Tibial artery (tissue), 4 donors: Measurements from ENCODE around the gene GRIK2.

ENCODE experiments used
- DNase-seq, 2 donors: peaks; one replicate each; pipeline ENCODE4 v3.0.0-alpha.2; 2019
- H3K27ac ChIP-seq, 2 donors: fragments of 200-600 bp; sonication (generic) in 1 of 2; 1 replicate in 1 of 2; 2 replicates in 1 of 2; pipeline ENCODE4 v1.5.1; 2018 to 2019; ENCODE audit warnings: mild to moderate bottlenecking in 1 of 2
- H3K27me3 ChIP-seq, 2 donors: fragments of 200-600 bp; sonication (generic) in 1 of 2; one replicate each; pipeline versions ENCODE4 v1.5.1 to v1.6.0; 2016 to 2019
- H3K36me3 ChIP-seq, 3 donors: fragments of 200-600 bp; sonication (generic) in 2 of 3; one replicate each; pipeline ENCODE4 v1.5.1; 2016 to 2019; ENCODE audit warnings: mild to moderate bottlenecking in 2 of 3
- H3K4me1 ChIP-seq, 4 donors: fragments of 200-600 bp; sonication (generic) in 2 of 4; 1 replicate in 3 of 4; 2 replicates in 1 of 4; pipeline ENCODE4 v1.5.1; 2016 to 2019
- H3K4me3 ChIP-seq, 2 donors: fragments of 200-600 bp; sonication (generic) in 1 of 2; 1 replicate in 1 of 2; 2 replicates in 1 of 2; pipeline ENCODE4 v1.5.1; 2018 to 2019; ENCODE audit warnings: mild to moderate bottlenecking in 2 of 2
- H3K9me3 ChIP-seq, 3 donors: fragments of 200-600 bp; sonication (generic) in 1 of 3; one replicate each; pipeline ENCODE4 v1.5.1; 2016 to 2019
- CTCF ChIP-seq, 2 experiments: fragments of 200-600 bp in 1 of 2; fragments of 450-650 bp in 1 of 2; IDR thresholded peaks; one replicate each; pipeline ENCODE4 v1.5.1; 2017 to 2019; ENCODE audit warnings: antibody characterized with exemption in 2 of 2, mild to moderate bottlenecking in 1 of 2, moderate library complexity in 1 of 2
- intact Hi-C: fragments of 100-400 bp; cut with DNase I; formaldehyde crosslinking; loops from one replicate; pipeline ENCODE4 v1.15.0; 2023; ENCODE audit warnings: low total_unique reads

GRIK2 gene

GRCh38 chr6:101588343-101588742, 194.8 kb downstream of the GRIK2 start:
- Histone ChIP-seq H3K9me3 (no peaks in the 10 kb centered on the region), H3K27ac (no peak overlapping the region), H3K4me1 (no peaks in the 10 kb centered on the region), H3K4me3 (no peak overlapping the region), H3K27me3 (no peaks in the 10 kb centered on the region), H3K36me3 (no peaks in the 10 kb centered on the region)
- DNase-seq, result no peak
- intact Hi-C loops, result no loop called here
- no peak for TF ChIP-seq CTCF (IDR thresholded peaks at IDR 0.05)

- no peaks in the 10 kb centered on the region for H3K36me3 ChIP-seq
- H3K27me3 ChIP-seq, result no peaks in the 10 kb centered on the region
- H3K4me3 ChIP-seq, result no peak overlapping the region
- no peak for TF ChIP-seq CTCF (IDR thresholded peaks at IDR 0.05)
- DNase-seq, result no peak
- no peak overlapping the region for H3K27ac ChIP-seq
- no peaks in the 10 kb centered on the region for H3K4me1 ChIP-seq
- intact Hi-C loops, result no loop called here
- H3K9me3 ChIP-seq, result no peaks in the 10 kb centered on the region
These were observed 201.8 kb downstream of the GRIK2 start for GRCh38 chr6:101595276-101595675.

- intact Hi-C loops, result no loop called here
- no peak for TF ChIP-seq CTCF (IDR thresholded peaks at IDR 0.05)
- no peaks in the 10 kb centered on the region for H3K9me3 ChIP-seq
- no peak overlapping the region for H3K27ac ChIP-seq
- no peak overlapping the region for H3K4me3 ChIP-seq
- no peaks in the 10 kb centered on the region for H3K27me3 ChIP-seq
- no peak for DNase-seq
- no peaks in the 10 kb centered on the region for H3K4me1 ChIP-seq
- no peaks in the 10 kb centered on the region for H3K36me3 ChIP-seq
These were observed 204.2 kb downstream of the GRIK2 start for GRCh38 chr6:101597693-101598092.

GRCh38 chr6:101605426-101605825, 211.9 kb downstream of the GRIK2 start:
- no peak for DNase-seq
- Histone ChIP-seq H3K36me3 (no peaks in the 10 kb centered on the region), H3K4me3 (no peak overlapping the region), H3K4me1 (no peaks in the 10 kb centered on the region), H3K27me3 (no peaks in the 10 kb centered on the region), H3K27ac (no peak overlapping the region), H3K9me3 (no peaks in the 10 kb centered on the region)
- intact Hi-C loops, result no loop called here
- no peak for TF ChIP-seq CTCF (IDR thresholded peaks at IDR 0.05)

- Histone ChIP-seq H3K4me1 (no peaks in the 10 kb centered on the region), H3K27ac (no peak overlapping the region), H3K4me3 (no peak overlapping the region), H3K27me3 (no peaks in the 10 kb centered on the region), H3K9me3 (no peaks in the 10 kb centered on the region), H3K36me3 (no peaks in the 10 kb centered on the region)
- TF ChIP-seq CTCF (IDR thresholded peaks at IDR 0.05), result no peak
- intact Hi-C loops, result no loop called here
- DNase-seq, result no peak
These were observed 212.4 kb downstream of the GRIK2 start for GRCh38 chr6:101605874-101606273.

- Histone ChIP-seq H3K36me3 (no peaks in the 10 kb centered on the region), H3K27me3 (no peaks in the 10 kb centered on the region), H3K4me1 (no peaks in the 10 kb centered on the region), H3K9me3 (no peaks in the 10 kb centered on the region), H3K27ac (no peak overlapping the region), H3K4me3 (no peak overlapping the region)
- TF ChIP-seq CTCF (IDR thresholded peaks at IDR 0.05), result no peak
- DNase-seq, result no peak
- intact Hi-C loops, result no loop called here
These were observed 213.7 kb downstream of the GRIK2 start for GRCh38 chr6:101607111-101607690.
